HUES6 (cell line): Measurements from ENCODE around the gene KCP.
"Not testable (repeated sequence)": the region's sequence is repeated elsewhere in the genome, so short reads cannot be mapped to it uniquely, and the experiment has no call there.

ENCODE experiments used
- H3K27ac ChIP-seq: 2 replicates; pipeline ENCODE4 v1.7.0; 2013; ENCODE audit warnings: low read depth, mild to moderate bottlenecking, low read length, inconsistent platforms
- H3K27me3 ChIP-seq: 2 replicates; pipeline ENCODE4 v1.6.1; 2013; ENCODE audit warnings: low read length; ENCODE audit not compliant: control insufficient read depth, insufficient read depth
- H3K36me3 ChIP-seq: 2 replicates; pipeline ENCODE4 v1.6.1; 2013; ENCODE audit warnings: low read length; ENCODE audit not compliant: control insufficient read depth, insufficient read depth
- H3K4me1 ChIP-seq: 2 replicates; pipeline ENCODE4 v1.6.1; 2013; ENCODE audit warnings: low read length; ENCODE audit not compliant: control insufficient read depth, insufficient read depth
- H3K4me3 ChIP-seq: 2 replicates; pipeline ENCODE4 v1.5.1; 2013; ENCODE audit warnings: low read depth, low read length
- H3K9ac ChIP-seq: one replicate; pipeline ENCODE4 v1.6.1; 2013; ENCODE audit warnings: mild to moderate bottlenecking, low read length
- H3K9me3 ChIP-seq: 2 replicates; pipeline ENCODE4 v1.6.1; 2013; ENCODE audit warnings: low read depth, low read length; ENCODE audit not compliant: control insufficient read depth, insufficient read depth

The KCP gene

DNA sequence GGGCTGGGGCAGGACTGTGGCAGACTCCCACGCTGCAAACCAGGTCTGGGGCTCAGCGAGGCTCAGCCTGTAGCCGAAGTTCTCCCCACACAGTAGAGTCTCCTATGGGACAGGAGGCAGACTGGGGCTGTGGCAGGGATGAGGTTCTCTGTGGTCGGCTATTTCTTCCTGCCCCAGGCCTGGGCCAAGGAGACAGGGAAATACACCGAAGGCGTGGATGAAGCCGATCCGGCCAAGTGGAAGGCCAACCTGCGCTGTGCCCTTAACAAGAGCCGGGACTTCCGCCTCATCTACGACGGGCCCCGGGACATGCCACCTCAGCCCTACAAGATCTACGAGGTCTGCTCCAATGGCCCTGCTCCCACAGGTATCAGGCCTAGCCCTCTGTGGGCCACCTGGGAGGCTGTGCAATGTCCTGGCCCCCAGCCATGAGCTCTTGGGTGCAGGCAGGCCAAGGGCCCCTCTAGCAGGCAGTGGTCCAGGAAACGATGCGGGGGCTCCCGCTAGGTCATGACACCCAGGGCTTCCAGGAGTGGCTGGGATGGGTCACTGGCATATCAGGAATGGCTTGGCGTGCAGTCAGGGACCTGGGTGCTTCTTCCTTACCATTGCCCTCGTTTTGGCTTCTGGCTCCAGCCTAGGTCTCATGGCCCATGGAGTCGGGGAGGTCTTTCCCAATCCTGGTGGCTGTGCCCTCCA is 35.3 kb upstream of the KCP start:
- Histone ChIP-seq H3K9me3 (no peaks in the 10 kb centered on the region), H3K4me1 (no peaks in the 10 kb centered on the region), H3K27ac (no peak overlapping the region), H3K9ac (no peak overlapping the region), H3K27me3 (peaks cover 8% of the 10 kb centered on the region), H3K36me3 (no peaks in the 10 kb centered on the region), H3K4me3 (no peak overlapping the region)

DNA sequence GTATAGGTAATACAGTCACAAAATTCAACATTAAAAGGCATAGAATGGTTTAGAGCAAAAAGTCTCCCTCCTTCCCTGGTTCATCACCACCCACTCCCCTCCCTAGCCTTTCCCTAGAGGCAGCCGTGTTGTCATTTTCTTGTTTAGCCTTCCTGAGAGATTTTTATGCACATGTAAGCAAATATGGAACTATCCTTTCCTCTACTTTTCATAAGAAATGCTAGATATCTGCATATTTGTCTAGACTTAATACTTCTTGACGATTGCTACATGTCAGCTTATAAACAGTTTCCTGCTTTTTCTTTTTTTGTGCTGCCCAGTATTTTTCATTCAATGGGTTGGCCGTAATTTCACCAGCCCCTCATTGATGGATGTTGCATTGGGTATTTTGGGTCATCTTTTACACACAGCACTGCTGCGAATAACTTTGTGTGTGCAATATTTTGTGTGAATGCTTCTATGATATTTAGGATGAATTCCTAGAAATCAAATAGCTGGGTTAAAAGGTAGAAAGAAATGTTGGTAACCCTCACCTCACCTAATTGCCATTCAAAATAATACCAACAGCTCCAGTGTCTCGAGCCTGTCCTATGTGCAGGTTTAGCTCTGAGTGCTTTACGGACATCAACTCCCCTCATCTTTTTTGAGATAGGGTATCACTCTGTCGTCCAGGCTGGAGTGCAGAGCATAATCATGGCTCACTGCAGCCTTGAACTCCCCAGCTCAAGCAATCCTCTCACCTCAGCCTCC is 34.2 kb upstream of the KCP start:
- no peak overlapping the region for H3K4me3 ChIP-seq
- no peaks in the 10 kb centered on the region for H3K9me3 ChIP-seq
- no peaks in the 10 kb centered on the region for H3K36me3 ChIP-seq
- H3K27me3 ChIP-seq, result peaks cover 20% of the 10 kb centered on the region
- no peak overlapping the region for H3K27ac ChIP-seq
- no peaks in the 10 kb centered on the region for H3K4me1 ChIP-seq
- no peak overlapping the region for H3K9ac ChIP-seq

DNA sequence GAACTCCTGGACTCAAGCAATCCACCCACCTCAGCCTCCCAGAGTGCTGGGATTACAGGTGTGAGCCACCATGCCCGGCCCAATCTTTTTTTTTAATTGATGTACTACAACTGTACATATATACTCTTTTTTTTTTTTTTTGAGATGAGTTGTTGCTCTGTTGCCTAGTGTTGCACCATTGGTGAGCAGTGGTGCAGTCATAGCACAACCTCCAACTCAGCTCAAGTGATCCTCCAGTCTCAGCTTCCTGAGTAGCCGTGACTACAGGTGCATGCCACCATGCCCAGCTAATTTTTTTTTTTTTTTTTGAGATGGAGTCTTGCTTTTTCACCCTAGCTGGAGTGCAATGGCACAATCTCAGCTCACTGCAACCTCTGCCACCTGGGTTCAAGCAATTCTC is 32.7 kb upstream of the KCP start:
- not testable (repeated sequence) for H3K4me3 ChIP-seq, H3K9ac ChIP-seq, H3K36me3 ChIP-seq, H3K4me1 ChIP-seq, H3K27ac ChIP-seq, H3K9me3 ChIP-seq
- H3K27me3 ChIP-seq, result peaks cover 33% of the 10 kb centered on the region

DNA sequence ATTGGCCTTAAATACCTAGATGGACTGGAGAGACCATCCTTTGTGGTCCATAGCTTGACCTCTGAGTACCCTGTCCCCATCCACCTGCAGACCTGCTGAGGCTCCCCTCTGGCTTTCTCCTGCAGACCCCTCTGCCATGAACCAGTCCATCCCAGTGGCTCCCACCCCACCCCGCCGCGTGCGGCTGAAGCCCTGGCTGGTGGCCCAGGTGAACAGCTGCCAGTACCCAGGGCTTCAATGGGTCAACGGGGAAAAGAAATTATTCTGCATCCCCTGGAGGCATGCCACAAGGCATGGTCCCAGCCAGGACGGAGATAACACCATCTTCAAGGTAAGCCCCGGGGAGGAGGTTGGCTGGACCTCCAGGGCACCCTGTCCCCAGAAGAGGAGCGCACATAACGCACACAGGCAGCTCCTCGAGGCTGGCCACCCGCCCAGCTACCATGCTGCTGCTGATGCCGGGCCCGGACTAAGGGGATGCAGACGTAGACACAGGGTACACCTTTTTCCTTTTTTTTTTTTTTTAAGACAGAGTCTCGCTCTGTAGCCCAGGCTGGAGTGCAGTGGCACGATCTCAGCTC is 31.5 kb upstream of the KCP start:
- H3K9ac ChIP-seq, result no peak overlapping the region
- H3K4me3 ChIP-seq, result no peak overlapping the region
- peaks cover 5% of the 10 kb centered on the region; the same call in 1 of the 2 replicates for H3K4me1 ChIP-seq
- no peaks in the 10 kb centered on the region for H3K9me3 ChIP-seq
- no peak overlapping the region for H3K27ac ChIP-seq
- H3K36me3 ChIP-seq, result no peaks in the 10 kb centered on the region
- peaks cover 46% of the 10 kb centered on the region for H3K27me3 ChIP-seq

DNA sequence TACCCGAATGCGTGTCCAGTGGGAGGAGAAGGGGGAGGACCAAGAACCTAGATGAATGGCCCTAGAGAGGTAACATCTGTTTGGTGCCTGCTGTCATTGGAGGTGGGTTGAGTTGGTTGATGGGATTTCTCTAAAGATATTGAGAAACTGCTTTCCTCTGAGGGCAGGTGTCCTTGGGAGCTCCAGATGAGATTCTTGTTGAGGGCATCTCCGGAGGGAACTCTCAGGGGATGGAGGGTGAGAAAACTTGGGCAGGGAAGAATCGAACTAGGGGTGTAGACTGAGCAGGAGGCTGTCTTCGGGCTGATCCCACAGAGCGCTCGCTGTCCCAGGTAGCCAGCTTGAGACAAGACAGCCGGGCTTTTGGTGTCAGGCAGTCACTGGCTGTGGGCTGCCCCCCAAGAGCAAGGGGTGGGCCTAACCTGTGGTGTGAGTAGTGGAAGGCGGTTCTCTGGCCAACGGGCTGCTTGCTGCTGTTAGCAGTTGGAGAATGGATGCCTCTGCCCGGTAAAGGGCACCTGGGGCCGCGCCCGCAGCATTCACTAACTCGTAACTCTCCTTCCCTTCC is 30.9 kb upstream of the KCP start:
- no peak overlapping the region for H3K27ac ChIP-seq

DNA sequence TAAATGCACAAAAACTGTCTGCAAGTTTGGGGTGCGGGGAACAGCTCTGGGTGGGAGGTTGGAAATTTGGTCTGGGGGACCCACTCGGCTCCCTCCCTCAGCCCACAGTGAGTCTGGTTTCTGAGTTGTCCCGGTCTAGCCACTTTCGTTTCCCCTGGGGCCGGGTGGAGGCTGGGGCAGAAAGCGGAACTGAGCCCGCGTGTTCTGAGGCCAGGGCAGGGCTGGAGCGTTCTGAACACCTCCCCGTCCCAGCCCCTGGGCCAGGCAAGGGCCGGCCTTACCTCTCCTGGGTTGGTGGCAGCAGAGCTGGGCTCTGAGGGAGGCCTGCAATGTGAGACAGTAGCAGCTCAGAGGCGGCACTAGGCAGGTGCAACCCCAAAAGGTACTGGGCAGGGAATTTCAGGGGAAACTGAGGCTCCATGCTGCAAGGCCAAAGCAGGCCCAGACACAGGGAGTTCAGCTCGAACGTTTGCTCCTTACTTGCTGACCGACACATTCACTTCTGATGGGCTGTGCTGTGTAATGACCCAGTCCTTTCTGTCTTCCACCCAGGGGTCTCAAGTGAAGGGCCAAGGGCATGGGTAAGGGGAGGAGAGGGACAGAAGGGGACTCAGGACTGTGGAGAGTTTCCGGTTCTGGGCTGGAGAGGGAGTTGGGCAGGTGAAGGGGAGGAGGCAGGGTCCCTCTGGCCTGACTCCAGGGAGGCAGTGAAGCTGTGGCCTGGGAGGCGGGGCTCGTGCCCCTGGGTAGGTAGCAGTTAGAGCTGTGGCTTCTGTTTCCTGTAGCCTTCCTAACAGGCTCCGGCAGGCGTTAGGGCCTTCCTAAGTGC is 30.2 kb upstream of the KCP start:
- peaks cover 5% of the 10 kb centered on the region; the same call in 1 of the 2 replicates for H3K4me1 ChIP-seq
- no peak overlapping the region for H3K9ac ChIP-seq
- no peak overlapping the region for H3K27ac ChIP-seq
- peaks cover 59% of the 10 kb centered on the region for H3K27me3 ChIP-seq
- no peak overlapping the region for H3K4me3 ChIP-seq
- H3K9me3 ChIP-seq, result no peaks in the 10 kb centered on the region
- no peaks in the 10 kb centered on the region for H3K36me3 ChIP-seq

More for the DNA sequence above, 30.9 kb upstream of the KCP start:
- Histone ChIP-seq H3K36me3 (no peaks in the 10 kb centered on the region), H3K9ac (no peak overlapping the region), H3K4me1 (peaks cover 5% of the 10 kb centered on the region; the same call in 1 of the 2 replicates), H3K27me3 (peaks cover 52% of the 10 kb centered on the region), H3K4me3 (no peak overlapping the region), H3K9me3 (no peaks in the 10 kb centered on the region)

DNA sequence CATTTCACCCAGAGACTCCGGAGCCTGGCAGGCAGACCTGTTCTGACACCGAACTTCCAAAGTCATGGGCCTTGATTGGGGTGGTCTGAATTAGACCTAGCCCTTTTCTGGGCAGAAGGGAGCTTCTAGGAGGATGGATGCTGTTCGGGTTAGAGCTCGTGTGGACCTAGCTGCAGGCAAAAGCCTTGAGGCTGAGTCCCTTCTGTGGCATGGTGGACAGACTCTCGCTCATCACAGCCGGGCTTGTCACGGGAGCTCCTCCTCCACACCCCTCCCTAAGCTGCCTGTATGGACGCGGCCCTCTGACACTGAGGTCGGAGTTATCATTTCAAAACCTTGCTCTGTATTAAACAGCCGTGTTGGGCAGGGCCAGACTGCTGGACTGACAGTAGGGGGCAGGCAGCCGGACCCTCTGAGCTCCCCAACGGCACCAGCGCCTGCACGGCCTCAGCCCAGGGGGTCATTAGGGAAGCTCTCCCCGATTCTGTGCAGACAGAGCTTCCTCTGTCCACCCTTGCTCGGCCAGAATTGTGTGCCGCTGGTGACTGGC is 29.4 kb upstream of the KCP start:
- H3K4me1 ChIP-seq, result peaks cover 5% of the 10 kb centered on the region; the same call in 1 of the 2 replicates
- H3K36me3 ChIP-seq, result no peaks in the 10 kb centered on the region
- H3K9ac ChIP-seq, result no peak overlapping the region
- H3K4me3 ChIP-seq, result no peak overlapping the region
- no peaks in the 10 kb centered on the region for H3K9me3 ChIP-seq
- H3K27me3 ChIP-seq, result peaks cover 67% of the 10 kb centered on the region
- no peak overlapping the region for H3K27ac ChIP-seq

DNA sequence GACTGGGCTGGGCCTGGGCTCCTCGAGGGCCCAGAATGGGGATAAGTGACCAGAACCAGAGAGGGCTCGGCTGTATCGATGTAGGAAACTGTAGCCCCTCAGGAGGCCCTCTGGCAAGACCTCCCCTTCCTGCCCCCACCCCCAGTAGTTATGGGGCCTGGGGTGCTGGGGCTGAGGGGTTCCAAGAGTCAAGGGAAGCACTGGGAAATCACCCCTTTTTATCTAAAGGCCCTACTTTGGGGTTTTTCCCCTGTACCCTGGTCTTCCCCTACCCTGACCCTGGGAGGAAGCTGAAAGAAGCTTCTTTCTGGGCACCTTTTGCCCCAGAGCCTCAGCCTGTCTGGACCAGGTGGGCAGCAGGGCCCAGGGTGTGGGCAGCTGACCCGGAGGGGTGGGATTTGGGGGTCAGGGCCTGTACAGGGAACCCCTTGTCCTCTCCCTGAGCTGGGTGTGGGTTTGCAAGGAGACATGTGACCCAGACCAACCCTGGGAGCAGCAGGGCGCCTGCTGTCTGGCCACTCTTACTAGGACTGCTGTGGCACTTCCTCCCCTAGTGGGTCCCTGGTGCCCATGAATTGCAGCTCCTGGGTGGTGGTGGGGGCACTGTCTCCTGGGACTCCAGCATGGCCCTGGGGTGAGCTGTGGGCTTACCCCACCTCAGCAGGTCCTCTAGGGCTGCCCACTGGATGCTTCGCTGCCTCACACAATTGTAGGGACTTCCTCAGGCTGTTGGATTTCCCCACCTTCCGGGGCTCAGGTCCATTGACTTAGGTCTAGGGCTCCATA is 28.8 kb upstream of the KCP start:
- Histone ChIP-seq H3K4me1 (peaks cover 5% of the 10 kb centered on the region; the same call in 1 of the 2 replicates), H3K27me3 (peaks cover 73% of the 10 kb centered on the region), H3K9ac (no peak overlapping the region), H3K4me3 (no peak overlapping the region), H3K36me3 (no peaks in the 10 kb centered on the region), H3K9me3 (no peaks in the 10 kb centered on the region), H3K27ac (no peak overlapping the region)

DNA sequence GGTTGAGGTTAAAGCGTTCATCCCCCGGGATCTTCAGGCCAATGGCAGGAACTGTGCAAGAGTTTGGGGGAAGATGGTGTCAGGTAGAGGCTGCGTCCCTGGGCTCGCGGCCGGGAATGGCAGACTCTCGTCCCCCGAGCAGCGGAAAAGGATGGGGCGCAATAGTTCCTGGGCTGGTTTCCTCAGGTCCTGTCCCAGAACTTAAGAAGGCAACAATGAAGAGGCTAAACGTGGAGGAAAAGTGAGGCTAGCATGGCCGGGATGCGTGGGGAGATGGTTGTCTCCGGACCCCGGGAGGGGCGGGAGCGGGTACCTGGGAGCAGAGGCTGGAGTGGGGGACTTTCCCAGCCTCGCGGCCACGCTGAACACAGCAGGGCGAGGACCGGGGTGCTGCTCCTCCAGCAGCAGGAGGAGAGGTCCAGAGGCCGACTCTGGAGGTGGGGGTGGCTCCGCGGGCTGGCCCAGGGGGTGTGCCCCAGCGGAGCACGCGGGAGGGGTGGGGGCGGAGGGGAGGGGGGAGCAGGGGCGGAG is 28.1 kb upstream of the KCP start:
- Histone ChIP-seq H3K27ac (no peak overlapping the region), H3K4me1 (peaks cover 5% of the 10 kb centered on the region; the same call in 1 of the 2 replicates), H3K4me3 (peak overlapping the region; percentile 69), H3K27me3 (peaks cover 75% of the 10 kb centered on the region), H3K36me3 (no peaks in the 10 kb centered on the region), H3K9ac (peak overlapping the region; percentile 12), H3K9me3 (no peaks in the 10 kb centered on the region)
